Spleen (tissue), 13 donors: ENCODE data around the gene TSPY1. TPM values are rescaled to one million over a fixed set of nuclear protein-coding genes. Genes with fewer than 3 reads are reported as not detected.
"Not testable (repeated sequence)": the region's sequence is repeated elsewhere in the genome, so short reads cannot be mapped to it uniquely, and the experiment has no call there.

Experiments used
- DNase-seq: peaks from one replicate; pipeline ENCODE4 v3.0.0-alpha.2; 2020
- H3K27ac ChIP-seq, 8 donors: fragments of 200-600 bp; sonication (generic) in 7 of 8; 1 replicate in 4 of 8; 2 replicates in 4 of 8; pipeline versions ENCODE4 v1.5.0 to v1.8.0; 2016 to 2021; ENCODE audit warnings: inconsistent platforms in 4 of 8, mild to moderate bottlenecking in 4 of 8, moderate library complexity in 1 of 8
- H3K27me3 ChIP-seq, 7 donors: fragments of 200-600 bp; sonication (generic) in 6 of 7; replicated peaks in 1 of 7; 1 replicate in 4 of 7; 2 replicates in 3 of 7; pipeline versions ENCODE4 v1.5.0 to v1.8.0; 2016 to 2021; ENCODE audit warnings: inconsistent platforms in 3 of 7, mild to moderate bottlenecking in 1 of 7
- H3K36me3 ChIP-seq, 6 donors: fragments of 200-600 bp; sonication (generic) in 5 of 6; 1 replicate in 4 of 6; 2 replicates in 2 of 6; pipeline versions ENCODE4 v1.5.0 to v1.8.0; 2016 to 2021; ENCODE audit warnings: inconsistent platforms in 2 of 6
- H3K4me1 ChIP-seq, 6 donors: fragments of 200-600 bp; sonication (generic) in 5 of 6; 1 replicate in 3 of 6; 2 replicates in 3 of 6; pipeline versions ENCODE4 v1.5.0 to v1.8.0; 2016 to 2021; ENCODE audit warnings: inconsistent platforms in 3 of 6
- H3K4me3 ChIP-seq, 8 donors: fragments of 200-600 bp; sonication (generic) in 7 of 8; 1 replicate in 4 of 8; 2 replicates in 4 of 8; pipeline versions ENCODE4 v1.5.0 to v1.8.0; 2016 to 2021; ENCODE audit warnings: inconsistent platforms in 4 of 8, mild to moderate bottlenecking in 4 of 8, moderate library complexity in 2 of 8
- H3K9me3 ChIP-seq, 8 donors: fragments of 200-600 bp; sonication (generic) in 7 of 8; 1 replicate in 4 of 8; 2 replicates in 4 of 8; pipeline versions ENCODE4 v1.5.0 to v1.8.0; 2016 to 2021; ENCODE audit warnings: inconsistent platforms in 4 of 8
- WGBS, 5 donors: extraction: QIAGEN DNeasy Blood & Tissue Kit in 3 of 5; methylation state at CpG; one replicate each; pipeline versions ENCODE4 v1.1.5 to v1.1.7; 2013 to 2018; 5-methylcytosine and 5-hydroxymethylcytosine counted together
- intact Hi-C: fragments of 100-400 bp; cut with DNase I; formaldehyde crosslinking; loops from one replicate; pipeline ENCODE4 v1.15.0; 2023; ENCODE audit warnings: low total_unique reads
- long read RNA-seq, 2 donors: transcript quantifications; one replicate each; lab custom pipeline, GENCODE V29; 2026
- polyA plus RNA-seq, 3 donors: library from polyadenylated mRNA; stranded (reverse); fragments of 200-250 nt; gene quantifications; one replicate each; pipeline ENCODE4 v1.2.1, GENCODE V29; 2013
- total RNA-seq, 7 donors: library from RNA; depleted of rRNA in 3 of 7; stranded (reverse); fragments of >200 nt in 3 of 7; fragmentation: NEBNext Ultra II Directional in 4 of 7; extraction: Animal tissue kit (Norgen Biotek cat#: 25700) in 4 of 7; gene quantifications; one replicate each; pipeline versions ENCODE4 v1.1.0 to v1.2.1, GENCODE V29; 2016 to 2021
- donor health status: healthy with polysubstance abuse.
- donor health status: DM: no; HTN: no; CAD: no; lungs with moderate emphysema.
- donor health status: DM: no; HTN: no; CAD: no.
- donor health status: Bipolar disorder and iron deficiency.
- donor health status: healthy.
- donor health status: DM: no; HTN: no; CAD: no.
- donor health status: DM: yes; HTN: yes; CAD: no.

Gene TSPY1, protein sequence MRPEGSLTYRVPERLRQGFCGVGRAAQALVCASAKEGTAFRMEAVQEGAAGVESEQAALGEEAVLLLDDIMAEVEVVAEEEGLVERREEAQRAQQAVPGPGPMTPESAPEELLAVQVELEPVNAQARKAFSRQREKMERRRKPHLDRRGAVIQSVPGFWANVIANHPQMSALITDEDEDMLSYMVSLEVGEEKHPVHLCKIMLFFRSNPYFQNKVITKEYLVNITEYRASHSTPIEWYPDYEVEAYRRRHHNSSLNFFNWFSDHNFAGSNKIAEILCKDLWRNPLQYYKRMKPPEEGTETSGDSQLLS
- total RNA-seq (not detected), polyA plus RNA-seq (not detected)
- long read RNA-seq, donor 1 = 0 reads
- long read RNA-seq, donor 2 = 0 reads

GRCh38 chrY:9466655-9467054 lies at the start of gene TSPY1:
TSS of gene TSPY1 (plus strand) at chrY:9466955. CDS start at chrY:9467001, 46 bp downstream.
- WGBS, 5 donors = 85 to 92% (median 88%) methylated on average over 5 to 12 of the region's 25 CpGs; no CpG with 5 or more reads in 2 of the 5 donors
- H3K4me1 ChIP-seq, H3K27me3 ChIP-seq, H3K27ac ChIP-seq, H3K36me3 ChIP-seq, DNase-seq, H3K4me3 ChIP-seq, H3K9me3 ChIP-seq, intact Hi-C loops: not testable (repeated sequence)

DNA sequence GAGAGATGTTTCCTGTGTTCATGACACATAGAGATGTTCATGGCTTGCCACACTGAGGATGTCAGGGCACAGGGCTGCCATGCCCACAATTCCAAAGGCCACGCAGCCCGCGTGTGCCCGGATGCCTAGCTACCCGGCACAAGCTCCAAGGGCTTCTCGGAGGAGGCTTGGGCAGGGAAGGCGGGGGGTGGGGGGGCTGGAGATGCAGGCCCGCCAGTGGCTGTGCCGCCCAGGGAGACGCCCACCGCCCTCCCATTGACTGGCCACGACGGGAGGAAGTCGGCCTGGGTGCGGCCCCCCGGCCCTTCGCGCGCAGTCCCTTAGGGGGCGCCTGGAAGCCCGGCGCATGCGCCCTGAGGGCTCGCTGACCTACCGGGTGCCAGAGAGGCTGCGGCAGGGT lies 20.2 kb downstream of the TSPY1 start, which contains the start of gene TSPY9:
Gene TSPY9, plus strand, starts transcription at position 301 of the 400 bp plus-strand sequence. Its CDS starts 46 bp downstream, at position 347.
- H3K27me3 ChIP-seq, H3K27ac ChIP-seq, intact Hi-C loops, H3K4me1 ChIP-seq, DNase-seq, H3K4me3 ChIP-seq, H3K36me3 ChIP-seq, H3K9me3 ChIP-seq: not testable (repeated sequence)
- WGBS, 5 donors = no CpG with 5 or more reads among the region's 26 CpGs

DNA sequence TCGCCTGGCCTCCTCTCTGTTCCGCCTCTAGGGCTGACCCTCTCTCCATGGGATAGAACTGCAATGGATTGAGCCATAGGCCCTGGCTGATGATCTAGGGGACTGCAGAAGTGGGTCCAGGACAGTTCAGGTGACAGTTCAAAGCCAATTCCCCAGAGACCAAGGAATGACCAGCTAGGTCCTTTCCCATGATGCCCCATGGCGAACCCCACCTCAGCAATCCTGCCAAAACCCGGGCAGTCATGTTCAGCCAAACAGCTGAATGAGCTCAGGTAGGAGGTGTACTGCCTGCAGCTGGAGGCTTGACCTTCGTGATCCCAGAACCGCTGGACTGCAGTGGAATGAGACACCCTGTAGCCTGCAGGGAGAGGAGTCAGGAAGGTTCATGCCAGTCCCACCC lies 37.6 kb downstream of the TSPY1 start:
- H3K4me3 ChIP-seq, H3K4me1 ChIP-seq, H3K9me3 ChIP-seq, DNase-seq, H3K27ac ChIP-seq, H3K36me3 ChIP-seq, intact Hi-C loops, H3K27me3 ChIP-seq: not testable (repeated sequence)
- 67 to 78% (median 77%) methylated on average over 2 of the region's 6 CpGs; no CpG with 5 or more reads in 2 of the 5 donors for WGBS, 5 donors

- intact Hi-C loops, DNase-seq: not testable (repeated sequence)
- WGBS, 5 donors = 83 to 89% methylated on average over 7 of the region's 12 CpGs; no CpG with 5 or more reads in 3 of the 5 donors
These were observed 49.5 kb downstream of the TSPY1 start for GRCh38 chrY:9516287-9516686.

More at GRCh38 chrY:9516287-9516686, 49.5 kb downstream of the TSPY1 start:
- H3K4me3 ChIP-seq, H3K36me3 ChIP-seq, H3K27ac ChIP-seq, H3K9me3 ChIP-seq, H3K27me3 ChIP-seq, H3K4me1 ChIP-seq: not testable (repeated sequence)

Other genes with a start within 250 kb of the TSPY1 start
- not detected for gene TSPY4, start 129.5 kb upstream of the TSPY1 start, total RNA-seq
- gene TSPY4, start 129.5 kb upstream of the TSPY1 start, polyA plus RNA-seq = not detected
- not detected for gene TSPY8, start 109.2 kb upstream of the TSPY1 start, total RNA-seq
- gene TSPY8, start 109.2 kb upstream of the TSPY1 start, polyA plus RNA-seq = not detected
- gene TSPY3, start 68.5 kb upstream of the TSPY1 start, total RNA-seq = not detected
- not detected for gene TSPY3, start 68.5 kb upstream of the TSPY1 start, polyA plus RNA-seq
- gene TSPY9, start 20.3 kb downstream of the TSPY1 start, total RNA-seq = not detected
- not detected for gene TSPY9, start 20.3 kb downstream of the TSPY1 start, polyA plus RNA-seq
- gene TSPY10, start 60.9 kb downstream of the TSPY1 start, total RNA-seq = not detected
- gene TSPY10, start 60.9 kb downstream of the TSPY1 start, polyA plus RNA-seq = not detected